Fibroblast of pulmonary artery (primary cell): ENCODE results near the gene APOA5.

Experiments
- DNase-seq: peaks from one replicate; pipeline ENCODE4 v3.0.0-alpha.2; 2010; ENCODE audit warnings: low read depth
- H3K4me3 ChIP-seq: replicated peaks from 2 replicates; pipeline ENCODE4 v1.5.1; 2011; ENCODE audit warnings: low read depth, mild to moderate bottlenecking, control low read depth, low read length, moderate library complexity
- CTCF ChIP-seq: IDR thresholded peaks from 2 replicates; pipeline ENCODE4 v1.5.1; 2011; ENCODE audit warnings: mild to moderate bottlenecking, control low read depth, low read length, inconsistent platforms; ENCODE audit errors: missing control alignments

APOA5 gene

GRCh38 chr11:116791813-116792143 is at the start of gene APOA5:
Gene APOA5, minus strand, starts transcription at chr11:116791879. Its CDS starts 19 bp downstream, at chr11:116791860.
- no peak within 1 kb of the TSS for H3K4me3 ChIP-seq
- no peak for TF ChIP-seq CTCF

GRCh38 chr11:116840746-116841296 is 49.1 kb upstream of the APOA5 start:
- TF ChIP-seq CTCF, result no peak
- H3K4me3 ChIP-seq, result no peak overlapping the region
- no peak for DNase-seq

More at GRCh38 chr11:116791813-116792143, at the start of gene APOA5:
- no peak for DNase-seq

GRCh38 chr11:116840224-116840745 is 48.6 kb upstream of the APOA5 start:
- DNase-seq, result peak; percentile 44

GRCh38 chr11:116838321-116839084 is 46.8 kb upstream of the APOA5 start:
- no peak for TF ChIP-seq CTCF
- no peak for DNase-seq
- H3K4me3 ChIP-seq, result no peak overlapping the region

More at GRCh38 chr11:116840224-116840745, 48.6 kb upstream of the APOA5 start:
- H3K4me3 ChIP-seq, result no peak overlapping the region
- peak; percentile 45 for TF ChIP-seq CTCF

- no peak for TF ChIP-seq CTCF
- DNase-seq, result peak; percentile 57
- H3K4me3 ChIP-seq, result no peak within 1 kb of the TSS
Measured at GRCh38 chr11:116837231-116838091, 45.8 kb upstream of the APOA5 start, which contains the start of gene APOA1. Gene APOA1, minus strand, starts transcription at chr11:116837622. Its CDS starts 235 bp downstream, at chr11:116837387.

GRCh38 chr11:116836632-116836991 is 44.9 kb upstream of the APOA5 start:
- H3K4me3 ChIP-seq, result no peak overlapping the region
- no peak for DNase-seq
- TF ChIP-seq CTCF, result no peak
